Natural killer cell treated with Interleukin-12 subunit alpha and Interleukin-12 subunit beta and Interleukin-15 and Interleukin-18, amount 100 ng/mL, for 72 hours (primary cell): ENCODE data around the gene ADAMTS20. TPM values are rescaled to one million over a fixed set of nuclear protein-coding genes. Genes with fewer than 3 reads are reported as not detected.

Experiments
- ATAC-seq, 2 donors: fragments of 150-1000 bp; cut with Tn5 transposase in 1 of 2; sonication (Bioruptor Pico), chemical (Tn5 transposase) in 1 of 2; 2 replicates each; pipeline ENCODE4 v1.10.0; 2021
- DNase-seq: peaks from one replicate; pipeline ENCODE4 v3.0.0; 2022; ENCODE audit warnings: low spot score
- H3K27ac Mint-ChIP-seq, 2 donors: 1 replicate in 1 of 2; 2 replicates in 1 of 2; pipeline ENCODE4 v1.8.0; 2022; ENCODE audit warnings: mixed read lengths in 2 of 2, mild to moderate bottlenecking in 1 of 2, moderate library complexity in 1 of 2
- H3K27me3 Mint-ChIP-seq, 2 donors: 1 replicate in 1 of 2; 2 replicates in 1 of 2; pipeline ENCODE4 v1.8.0; 2022; ENCODE audit warnings: mixed read lengths in 2 of 2
- H3K36me3 Mint-ChIP-seq: one replicate; pipeline ENCODE4 v1.8.0; 2022; ENCODE audit warnings: mixed read lengths
- H3K4me1 Mint-ChIP-seq, 2 donors: 1 replicate in 1 of 2; 2 replicates in 1 of 2; pipeline ENCODE4 v1.8.0; 2022; ENCODE audit warnings: low read depth in 2 of 2, mixed read lengths in 2 of 2, mild to moderate bottlenecking in 1 of 2
- H3K4me3 Mint-ChIP-seq: one replicate; pipeline ENCODE4 v1.8.0; 2022; ENCODE audit warnings: mixed read lengths
- H3K9me3 Mint-ChIP-seq: 2 replicates; pipeline ENCODE4 v1.8.0; 2022; ENCODE audit warnings: mixed read lengths
- total RNA-seq, 2 donors: library from RNA; stranded (reverse); gene quantifications; one replicate each; pipeline ENCODE4 v1.2.3, GENCODE V29; 2022

ADAMTS20 gene
- total RNA-seq, 2 donors from 2014 or later = not detected

DNA sequence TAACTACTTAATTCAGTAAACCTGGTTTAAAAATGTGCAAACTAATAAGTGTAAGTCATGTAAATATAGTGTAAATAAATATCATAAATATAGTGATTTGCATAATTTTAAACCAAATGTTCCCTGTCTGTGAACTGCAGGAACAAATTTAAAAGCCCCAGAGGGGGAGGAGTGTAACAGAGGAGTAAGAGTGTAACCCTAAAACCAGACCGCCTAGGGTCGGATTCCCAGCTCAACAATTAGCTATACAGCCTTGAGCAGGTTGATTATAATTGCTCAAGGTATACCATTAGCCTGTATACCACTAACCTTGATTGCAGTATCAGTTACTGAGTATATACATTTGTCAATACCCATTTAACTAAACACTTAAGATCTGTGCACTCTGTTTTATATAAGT is 218.4 kb downstream of the ADAMTS20 start:
- H3K4me1 Mint-ChIP-seq = no peaks in the 10 kb centered on the region
- no peaks in the 10 kb centered on the region for H3K27me3 Mint-ChIP-seq
- H3K27ac Mint-ChIP-seq = no peak overlapping the region
- ATAC-seq = no peak
- peaks cover 7% of the 10 kb centered on the region for H3K9me3 Mint-ChIP-seq
- no peaks in the 10 kb centered on the region for H3K36me3 Mint-ChIP-seq
- DNase-seq = no peak
- no peak overlapping the region for H3K4me3 Mint-ChIP-seq

DNA sequence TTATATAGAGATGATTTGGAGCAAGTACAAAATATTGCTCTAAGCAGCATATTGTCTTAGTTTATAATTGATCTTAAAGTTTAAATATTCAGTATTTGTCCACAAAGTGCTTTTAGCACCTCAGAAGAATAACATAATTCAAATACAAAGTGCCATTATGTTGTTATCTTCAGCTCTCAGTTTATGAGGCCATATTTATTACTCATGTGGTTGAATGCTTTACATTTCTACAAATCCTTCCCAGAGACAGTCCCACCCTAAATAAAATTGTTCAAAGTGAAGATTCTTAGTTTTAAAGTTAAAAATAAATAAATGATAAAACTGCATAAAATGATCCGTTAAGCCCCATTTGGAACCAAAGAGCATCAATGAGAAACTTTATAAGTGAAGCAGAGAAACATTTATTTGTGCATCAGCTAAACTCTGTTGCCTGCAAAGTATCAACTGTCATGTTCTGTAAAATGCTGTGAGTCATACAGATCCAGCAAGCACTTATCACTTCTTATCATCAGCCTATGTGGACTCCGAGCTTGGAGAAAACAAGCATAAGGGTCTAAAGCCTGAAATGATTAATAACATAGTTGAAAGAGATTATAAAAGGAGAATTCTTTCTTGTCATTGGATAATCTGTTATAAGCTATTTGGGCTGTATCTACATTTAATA is 218.9 kb downstream of the ADAMTS20 start:
- no peak for ATAC-seq
- no peak for DNase-seq
- no peaks in the 10 kb centered on the region for H3K4me1 Mint-ChIP-seq
- no peak overlapping the region for H3K4me3 Mint-ChIP-seq
- no peak overlapping the region for H3K27ac Mint-ChIP-seq
- no peaks in the 10 kb centered on the region for H3K27me3 Mint-ChIP-seq
- H3K36me3 Mint-ChIP-seq = no peaks in the 10 kb centered on the region
- H3K9me3 Mint-ChIP-seq = peaks cover 7% of the 10 kb centered on the region

DNA sequence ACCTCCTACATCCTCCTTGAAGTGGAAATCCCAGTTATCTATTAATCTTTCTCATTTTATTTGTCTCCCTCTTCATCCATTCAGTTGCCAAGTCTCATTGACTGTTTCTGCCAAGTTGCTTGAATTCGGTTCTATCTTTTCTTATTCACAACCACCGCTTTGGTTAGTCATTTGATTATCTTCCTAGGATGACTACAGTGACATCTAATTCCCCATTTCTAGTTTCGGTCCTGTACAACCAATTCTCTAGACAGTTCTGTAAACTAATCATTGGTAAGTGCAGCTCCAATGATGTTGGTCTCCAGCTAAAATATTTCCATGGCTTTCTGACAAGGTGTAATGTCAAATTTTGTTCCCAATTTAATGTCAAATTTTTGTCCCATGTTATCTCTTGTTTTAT is 220.1 kb downstream of the ADAMTS20 start:
- no peak for DNase-seq
- Mint-ChIP-seq H3K27me3 (no peaks in the 10 kb centered on the region), H3K36me3 (no peaks in the 10 kb centered on the region), H3K4me1 (no peaks in the 10 kb centered on the region), H3K27ac (no peak overlapping the region), H3K9me3 (peaks cover 7% of the 10 kb centered on the region), H3K4me3 (no peak overlapping the region)
- ATAC-seq = no peak

DNA sequence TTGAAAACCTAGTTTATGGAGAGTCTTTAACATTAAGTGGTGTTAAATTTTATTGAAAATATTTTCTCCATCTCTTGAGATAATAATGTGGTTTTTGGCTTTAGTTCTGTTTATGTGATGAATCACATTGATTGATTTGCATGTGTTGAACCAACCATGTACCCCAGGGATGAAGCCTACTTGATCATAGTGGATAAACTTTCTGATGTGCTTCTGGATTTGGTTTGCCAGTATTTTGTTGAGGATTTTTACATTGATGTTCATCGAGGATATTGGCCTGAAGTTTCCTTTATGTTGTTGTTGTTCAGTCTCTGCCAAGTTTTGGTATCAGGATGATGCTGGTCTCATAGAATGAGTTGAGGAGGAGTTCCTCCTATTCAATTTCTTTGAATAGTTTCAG is 222.6 kb downstream of the ADAMTS20 start:
- Mint-ChIP-seq H3K27ac (no peak overlapping the region), H3K4me3 (no peak overlapping the region), H3K9me3 (peaks cover 14% of the 10 kb centered on the region), H3K27me3 (no peaks in the 10 kb centered on the region), H3K36me3 (no peaks in the 10 kb centered on the region), H3K4me1 (no peaks in the 10 kb centered on the region)
- ATAC-seq = no peak
- no peak for DNase-seq

DNA sequence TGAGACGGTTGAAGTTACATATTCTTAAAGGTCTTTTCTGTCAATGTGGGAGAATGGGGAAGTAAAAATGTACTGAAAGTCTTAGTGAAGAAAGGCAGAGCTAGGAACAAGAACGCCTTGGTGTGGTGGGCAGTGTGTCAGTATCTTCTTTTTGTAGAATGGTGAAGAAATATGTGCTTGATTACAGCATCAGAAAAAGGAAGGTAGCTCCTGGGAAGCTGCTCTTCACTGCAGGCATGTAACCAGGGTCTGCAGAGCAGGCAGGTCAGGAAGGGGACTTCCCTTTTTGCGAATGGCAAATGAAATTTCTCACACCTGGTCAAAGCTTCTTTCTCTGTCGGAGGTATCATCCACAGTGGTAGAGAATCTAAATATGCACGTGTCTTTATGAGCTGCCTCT is 226.2 kb downstream of the ADAMTS20 start:
- Mint-ChIP-seq H3K27me3 (no peaks in the 10 kb centered on the region), H3K36me3 (no peaks in the 10 kb centered on the region), H3K4me1 (no peaks in the 10 kb centered on the region), H3K9me3 (peaks cover 22% of the 10 kb centered on the region), H3K27ac (no peak overlapping the region), H3K4me3 (no peak overlapping the region)
- ATAC-seq = no peak
- no peak for DNase-seq

DNA sequence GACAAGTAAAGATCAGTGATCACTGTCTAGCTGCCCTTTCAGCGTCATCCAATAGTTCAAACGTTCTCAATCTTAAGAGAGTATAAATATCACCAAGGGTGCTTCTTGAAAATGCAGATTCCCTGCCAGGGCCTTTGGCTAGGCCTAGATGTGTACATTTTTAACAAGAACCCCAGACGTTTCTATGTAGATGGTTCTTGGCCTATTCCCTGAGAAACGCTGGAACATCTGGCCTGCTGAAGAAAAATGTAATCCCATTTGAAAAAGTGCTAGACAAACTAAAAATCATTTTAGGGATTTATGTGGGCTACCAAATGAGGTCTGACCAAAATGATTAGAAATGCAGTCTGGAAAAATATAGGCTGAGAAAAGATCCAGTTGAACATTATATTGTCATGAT is 231.7 kb downstream of the ADAMTS20 start:
- Mint-ChIP-seq H3K27ac (no peak overlapping the region), H3K9me3 (peaks cover 14% of the 10 kb centered on the region), H3K4me3 (no peak overlapping the region), H3K4me1 (no peaks in the 10 kb centered on the region), H3K36me3 (no peaks in the 10 kb centered on the region), H3K27me3 (no peaks in the 10 kb centered on the region)
- DNase-seq (no peak), ATAC-seq (no peak)

DNA sequence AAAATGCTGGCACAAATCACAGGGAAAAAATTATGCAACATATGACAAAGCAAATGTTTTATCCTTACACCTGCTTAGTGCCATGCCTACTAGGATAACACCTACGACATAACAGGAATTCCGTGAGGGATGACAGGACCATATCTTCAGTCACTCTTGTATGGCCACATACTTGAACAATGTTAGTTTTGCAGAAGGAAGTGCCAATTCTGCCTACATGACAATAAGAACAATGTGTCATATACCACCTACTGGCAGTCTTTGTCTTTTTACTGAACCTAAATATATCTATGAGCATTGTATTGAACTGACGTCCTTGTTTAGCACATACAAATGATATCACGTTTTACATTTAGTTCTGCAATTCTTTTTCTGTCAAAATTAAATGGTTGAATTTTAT is 234.0 kb downstream of the ADAMTS20 start:
- H3K4me3 Mint-ChIP-seq = no peak overlapping the region
- no peaks in the 10 kb centered on the region for H3K27me3 Mint-ChIP-seq
- H3K27ac Mint-ChIP-seq = no peak overlapping the region
- no peak for DNase-seq
- H3K4me1 Mint-ChIP-seq = no peaks in the 10 kb centered on the region
- H3K9me3 Mint-ChIP-seq = peaks cover 4% of the 10 kb centered on the region
- no peaks in the 10 kb centered on the region for H3K36me3 Mint-ChIP-seq
- ATAC-seq = no peak

DNA sequence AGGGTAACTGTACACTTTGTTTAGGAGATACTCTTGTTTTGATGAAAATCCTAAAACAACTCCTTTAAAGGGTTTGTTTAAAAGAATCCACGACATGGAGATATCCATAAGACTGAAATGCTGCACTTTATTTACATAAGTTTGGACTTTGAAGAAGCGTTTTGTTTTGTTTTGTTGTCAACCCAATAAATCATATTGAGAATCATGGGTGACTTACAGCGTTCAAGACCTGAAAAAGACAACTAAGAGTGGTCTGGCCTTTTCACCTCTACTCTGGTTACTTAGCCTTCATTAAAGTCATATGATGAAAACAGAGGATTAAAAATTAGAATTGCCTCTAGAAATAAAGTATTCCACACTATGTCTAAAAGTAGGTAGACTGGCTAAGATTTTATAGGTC is 234.8 kb downstream of the ADAMTS20 start:
- H3K27me3 Mint-ChIP-seq = no peaks in the 10 kb centered on the region
- DNase-seq (no peak), ATAC-seq (no peak)
- peaks cover 3% of the 10 kb centered on the region for H3K9me3 Mint-ChIP-seq
- no peaks in the 10 kb centered on the region for H3K36me3 Mint-ChIP-seq
- no peak overlapping the region for H3K27ac Mint-ChIP-seq
- no peak overlapping the region for H3K4me3 Mint-ChIP-seq
- H3K4me1 Mint-ChIP-seq = no peaks in the 10 kb centered on the region

DNA sequence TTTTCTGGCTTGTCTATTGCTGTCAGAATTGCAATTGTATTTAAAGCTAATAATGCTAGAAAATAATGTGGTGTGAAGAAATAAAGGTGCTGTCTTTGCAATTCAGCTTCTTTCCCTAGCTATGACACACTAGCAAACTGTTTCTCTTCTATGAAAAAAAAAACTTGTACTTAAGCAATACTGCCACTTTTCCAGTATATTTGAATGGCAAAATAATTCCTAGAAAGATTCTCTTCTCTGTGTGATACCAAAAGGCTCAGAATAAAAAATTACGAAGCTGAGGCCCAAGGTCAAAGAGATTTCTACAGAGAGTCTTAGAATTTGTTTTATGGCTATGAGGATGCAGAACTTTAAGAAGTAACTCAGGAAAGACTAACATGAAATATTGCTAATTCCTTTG is 235.5 kb downstream of the ADAMTS20 start:
- Mint-ChIP-seq H3K27ac (no peak overlapping the region), H3K27me3 (no peaks in the 10 kb centered on the region), H3K9me3 (no peaks in the 10 kb centered on the region), H3K36me3 (no peaks in the 10 kb centered on the region), H3K4me1 (no peaks in the 10 kb centered on the region), H3K4me3 (no peak overlapping the region)
- ATAC-seq = no peak
- no peak for DNase-seq

DNA sequence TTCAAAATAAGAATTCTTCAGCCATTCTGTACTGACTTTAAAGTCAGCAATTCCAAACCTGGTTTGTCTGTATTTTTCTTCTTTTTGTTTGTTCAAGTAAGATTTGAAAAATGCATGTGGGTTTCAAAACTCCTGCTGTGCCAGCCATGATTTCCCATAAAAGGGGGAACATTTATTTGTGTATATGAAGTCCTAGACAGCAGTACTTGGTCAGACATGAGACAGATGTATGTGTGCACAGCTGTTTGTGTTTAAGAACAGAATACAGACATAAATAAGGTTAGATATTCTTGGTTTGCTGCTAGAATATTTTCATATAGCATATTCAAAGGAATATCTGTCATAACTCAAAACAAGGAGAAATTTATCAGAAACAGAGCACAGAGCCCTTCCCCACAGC is 236.0 kb downstream of the ADAMTS20 start:
- Mint-ChIP-seq H3K27ac (no peak overlapping the region), H3K4me3 (no peak overlapping the region), H3K4me1 (no peaks in the 10 kb centered on the region), H3K27me3 (no peaks in the 10 kb centered on the region), H3K9me3 (no peaks in the 10 kb centered on the region), H3K36me3 (no peaks in the 10 kb centered on the region)
- no peak for ATAC-seq
- DNase-seq = no peak

DNA sequence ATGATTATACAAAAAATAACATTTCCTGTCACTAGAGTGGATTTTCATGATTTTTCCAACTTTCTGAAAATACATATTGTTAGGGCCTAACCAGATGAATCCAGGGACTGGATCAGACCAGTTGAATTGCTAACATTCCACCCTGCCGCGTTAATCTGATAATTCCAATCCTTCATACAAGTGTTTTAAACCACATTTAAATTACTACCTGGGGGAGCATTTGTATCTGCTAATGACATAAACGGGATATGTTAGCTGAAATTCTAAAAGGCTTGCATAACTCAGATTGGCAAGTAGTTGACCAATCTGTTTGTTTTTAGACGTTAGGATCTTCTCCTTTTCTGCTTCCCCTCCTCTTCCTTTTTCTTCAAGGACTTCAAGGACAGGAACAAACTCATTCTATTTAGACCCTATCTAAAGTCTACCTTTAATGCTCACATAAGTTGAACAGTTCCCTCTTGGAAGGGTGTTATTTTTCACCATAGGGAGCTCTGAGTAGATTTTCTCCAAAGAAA is 239.0 kb downstream of the ADAMTS20 start:
- Mint-ChIP-seq H3K4me1 (no peaks in the 10 kb centered on the region), H3K4me3 (no peak overlapping the region)

DNA sequence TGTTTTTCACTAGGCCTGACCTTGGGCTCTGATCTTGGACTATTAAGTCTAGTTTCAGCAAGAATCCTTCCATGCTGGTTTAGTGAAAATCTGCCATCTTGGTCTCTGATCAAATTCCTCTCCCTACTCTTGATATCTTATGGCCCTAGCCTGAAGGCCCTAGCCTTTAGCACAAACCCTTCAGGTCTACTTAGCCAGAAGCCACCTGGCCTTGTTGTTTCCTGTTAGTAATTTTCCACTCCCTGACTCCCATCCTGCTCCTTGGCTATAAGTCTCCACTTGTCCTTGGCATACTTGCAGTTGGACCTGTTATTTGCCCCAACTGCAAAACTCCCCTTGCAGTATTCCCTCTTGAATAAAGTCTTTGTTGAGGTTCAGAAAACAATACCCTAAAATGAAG is 241.4 kb downstream of the ADAMTS20 start:
- no peaks in the 10 kb centered on the region for H3K4me1 Mint-ChIP-seq
- no peak overlapping the region for H3K27ac Mint-ChIP-seq
- no peak for DNase-seq
- no peak for ATAC-seq
- no peak overlapping the region for H3K4me3 Mint-ChIP-seq
- no peaks in the 10 kb centered on the region for H3K36me3 Mint-ChIP-seq
- no peaks in the 10 kb centered on the region for H3K27me3 Mint-ChIP-seq
- H3K9me3 Mint-ChIP-seq = peaks cover 7% of the 10 kb centered on the region

More for the DNA sequence above, 239.0 kb downstream of the ADAMTS20 start:
- Mint-ChIP-seq H3K27me3 (no peaks in the 10 kb centered on the region), H3K36me3 (no peaks in the 10 kb centered on the region), H3K27ac (no peak overlapping the region), H3K9me3 (peaks cover 2% of the 10 kb centered on the region)
- no peak for ATAC-seq
- DNase-seq = no peak

DNA sequence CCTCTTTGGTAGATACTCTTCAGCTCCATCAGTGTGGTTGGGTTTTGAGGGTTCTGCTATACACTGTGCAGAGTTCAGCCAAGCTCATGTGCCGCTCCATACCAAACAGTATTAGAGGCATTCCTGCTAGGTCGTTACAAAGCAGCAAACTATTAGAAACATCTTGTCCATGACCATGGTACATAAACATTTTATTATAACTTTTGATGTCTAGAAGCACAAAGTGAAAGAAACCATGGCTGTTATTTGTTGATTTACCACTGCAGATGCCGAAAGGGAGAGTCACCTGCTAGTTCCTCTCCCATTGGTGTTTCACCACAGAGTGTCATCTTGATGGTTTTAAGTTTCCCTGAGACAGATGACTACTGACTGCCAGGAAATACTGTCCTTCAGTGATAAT is 242.0 kb downstream of the ADAMTS20 start:
- Mint-ChIP-seq H3K4me3 (no peak overlapping the region), H3K27ac (no peak overlapping the region), H3K36me3 (no peaks in the 10 kb centered on the region), H3K9me3 (peaks cover 9% of the 10 kb centered on the region), H3K27me3 (no peaks in the 10 kb centered on the region), H3K4me1 (no peaks in the 10 kb centered on the region)
- ATAC-seq (no peak), DNase-seq (no peak)

DNA sequence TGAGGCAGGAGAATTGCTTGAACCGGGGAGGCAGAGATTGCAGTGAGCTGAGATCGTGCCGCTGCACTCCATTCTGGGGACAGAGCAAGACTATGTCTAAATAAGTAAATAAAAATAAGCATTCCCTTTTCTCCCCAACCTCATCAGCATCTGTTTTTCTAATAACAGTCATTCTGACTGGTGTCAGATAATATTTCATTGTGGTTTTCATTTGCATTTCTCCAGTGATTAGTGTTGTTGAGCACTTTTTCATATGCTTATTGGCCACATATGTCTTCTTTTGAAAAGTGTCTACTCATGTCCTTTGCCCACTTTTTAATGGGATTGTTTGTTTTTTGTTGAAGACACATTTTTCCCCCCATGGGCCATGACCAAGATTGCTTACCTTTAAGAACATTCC is 243.2 kb downstream of the ADAMTS20 start:
- Mint-ChIP-seq H3K27me3 (no peaks in the 10 kb centered on the region), H3K36me3 (no peaks in the 10 kb centered on the region), H3K27ac (no peak overlapping the region), H3K9me3 (peaks cover 14% of the 10 kb centered on the region), H3K4me1 (no peaks in the 10 kb centered on the region), H3K4me3 (no peak overlapping the region)
- DNase-seq (no peak), ATAC-seq (no peak)

DNA sequence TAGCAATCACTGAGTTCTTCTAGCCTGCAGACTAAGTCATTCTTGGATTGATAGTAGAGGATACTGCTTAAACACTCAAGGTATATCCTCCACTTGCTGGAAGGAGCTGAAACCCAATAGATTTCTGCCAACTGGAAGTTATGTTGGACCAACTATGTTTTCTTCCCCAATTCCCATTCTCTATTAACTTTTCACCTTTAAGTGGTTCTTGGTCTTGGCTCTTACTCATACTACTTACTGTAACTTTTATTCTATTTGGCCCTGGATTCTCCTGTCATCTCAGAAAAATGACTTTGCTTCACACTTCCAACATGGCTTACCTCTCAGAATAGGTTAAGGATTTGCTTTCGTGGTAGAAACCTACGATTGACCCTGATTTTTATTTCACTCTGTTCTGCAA is 244.9 kb downstream of the ADAMTS20 start:
- Mint-ChIP-seq H3K36me3 (no peaks in the 10 kb centered on the region), H3K4me1 (no peaks in the 10 kb centered on the region), H3K4me3 (no peak overlapping the region), H3K9me3 (peaks cover 14% of the 10 kb centered on the region), H3K27me3 (no peaks in the 10 kb centered on the region), H3K27ac (no peak overlapping the region)
- ATAC-seq (no peak), DNase-seq (no peak)
